HG03175 (cell line): ENCODE data around the gene MYO5A.
A peak's percentile ranks its signal among the peaks of the same experiment; 100 is the strongest.

Experiments
- ATAC-seq: cut with Tn5 transposase; IDR thresholded peaks from one replicate; pipeline ENCODE4 v1.9.1; 2021; ENCODE audit warnings: mild to moderate bottlenecking, moderate library complexity; ENCODE audit not compliant: unreplicated experiment

Gene MYO5A

GRCh38 chr15:52338058-52338457, 190.6 kb downstream of the MYO5A start:
- no peak for ATAC-seq

- ATAC-seq: no peak
Observed at GRCh38 chr15:52337198-52337853, 191.4 kb downstream of the MYO5A start.

GRCh38 chr15:52336529-52336928, 192.2 kb downstream of the MYO5A start:
- ATAC-seq: no peak

- ATAC-seq: no peak
Observed at GRCh38 chr15:52334491-52335160, 194.1 kb downstream of the MYO5A start.

- peak; percentile 91 for ATAC-seq
Observed at GRCh38 chr15:52331490-52332240, 197.0 kb downstream of the MYO5A start.

- ATAC-seq: no peak
Observed at GRCh38 chr15:52329987-52330386, 198.7 kb downstream of the MYO5A start.

- ATAC-seq: no peak
Observed at GRCh38 chr15:52329150-52329549, 199.5 kb downstream of the MYO5A start.

- ATAC-seq: no peak
Observed at GRCh38 chr15:52328680-52329079, 200.0 kb downstream of the MYO5A start.

GRCh38 chr15:52326756-52327155, 201.9 kb downstream of the MYO5A start:
- ATAC-seq: no peak

- ATAC-seq: no peak
Observed at GRCh38 chr15:52324109-52324508, 204.6 kb downstream of the MYO5A start.

- no peak for ATAC-seq
Observed at GRCh38 chr15:52318729-52319500, 209.8 kb downstream of the MYO5A start.

GRCh38 chr15:52317688-52318087, 211.0 kb downstream of the MYO5A start:
- no peak for ATAC-seq

GRCh38 chr15:52317022-52317421, 211.7 kb downstream of the MYO5A start:
- no peak for ATAC-seq

- ATAC-seq: peak; percentile 70
Observed at GRCh38 chr15:52309154-52309548, 219.5 kb downstream of the MYO5A start.

- peak; percentile 86 for ATAC-seq
Observed at GRCh38 chr15:52308446-52309153, 220.1 kb downstream of the MYO5A start.

- ATAC-seq: no peak
Observed at GRCh38 chr15:52307847-52308246, 220.8 kb downstream of the MYO5A start.

GRCh38 chr15:52306270-52306669, 222.4 kb downstream of the MYO5A start:
- ATAC-seq: no peak

- ATAC-seq: no peak
Observed at GRCh38 chr15:52303093-52303772, 225.4 kb downstream of the MYO5A start.

GRCh38 chr15:52301265-52301847, 227.3 kb downstream of the MYO5A start:
- no peak for ATAC-seq
